C4-2B (cell line): Measurements from ENCODE around the gene OAS1.
A peak's percentile ranks its signal among the peaks of the same experiment; 100 is the strongest.

Experiments used
- H3K27ac ChIP-seq: fragments of 450-650 bp; 2 replicates; pipeline ENCODE4 v1.5.1; 2017
- ZFX ChIP-seq: fragments of 450-650 bp; IDR thresholded peaks from 2 replicates; pipeline ENCODE4 v1.6.1; 2017
- TF ChIP-seq, protein P1 (sequence below): fragments of 450-650 bp; conservative IDR thresholded peaks from 2 replicates; pipeline ENCODE4 v1.5.1; 2017; ENCODE audit warnings: mild to moderate bottlenecking

Gene OAS1

DNA sequence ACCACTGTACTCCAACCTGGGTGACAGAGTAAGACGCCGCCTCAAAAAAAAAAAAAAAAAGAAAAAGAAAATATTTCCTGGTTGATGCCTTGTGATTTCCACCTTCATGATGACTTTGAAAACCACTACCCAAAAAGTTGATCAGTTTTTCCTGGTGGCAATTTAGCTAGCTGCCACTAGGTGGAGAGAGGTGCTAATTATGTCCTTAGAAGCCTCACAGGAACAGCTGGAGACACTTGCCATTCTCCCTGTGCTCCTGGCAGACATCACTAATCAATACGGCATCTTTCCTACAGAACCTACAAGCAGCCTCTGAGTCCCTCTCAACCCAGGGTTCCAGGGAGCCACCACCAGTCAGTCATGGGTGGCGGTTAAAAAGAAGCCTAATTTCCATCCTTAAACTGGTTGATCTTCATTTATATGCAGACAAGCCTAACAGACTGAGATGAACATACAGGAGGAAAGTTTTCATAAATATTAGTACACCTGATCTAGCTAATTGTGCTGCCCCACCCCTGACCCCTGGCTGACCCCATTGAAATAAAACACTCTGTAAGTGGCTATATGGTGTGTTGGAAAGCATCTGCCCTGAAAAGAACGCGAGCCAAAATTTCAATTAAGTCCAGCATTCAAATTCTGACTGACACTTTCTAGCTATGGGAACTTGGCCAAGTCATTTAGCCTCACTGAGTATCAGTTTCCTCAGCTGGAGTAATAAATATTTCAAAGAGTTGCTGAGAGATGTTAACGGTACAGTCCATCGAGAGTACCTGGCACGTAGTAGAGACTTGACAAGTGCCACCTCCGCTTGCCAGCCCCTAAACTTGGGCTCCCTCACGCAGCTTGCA lies 6.2 kb upstream of the OAS1 start:
- H3K27ac ChIP-seq = no peak overlapping the region
- TF ChIP-seq, protein P1, sequence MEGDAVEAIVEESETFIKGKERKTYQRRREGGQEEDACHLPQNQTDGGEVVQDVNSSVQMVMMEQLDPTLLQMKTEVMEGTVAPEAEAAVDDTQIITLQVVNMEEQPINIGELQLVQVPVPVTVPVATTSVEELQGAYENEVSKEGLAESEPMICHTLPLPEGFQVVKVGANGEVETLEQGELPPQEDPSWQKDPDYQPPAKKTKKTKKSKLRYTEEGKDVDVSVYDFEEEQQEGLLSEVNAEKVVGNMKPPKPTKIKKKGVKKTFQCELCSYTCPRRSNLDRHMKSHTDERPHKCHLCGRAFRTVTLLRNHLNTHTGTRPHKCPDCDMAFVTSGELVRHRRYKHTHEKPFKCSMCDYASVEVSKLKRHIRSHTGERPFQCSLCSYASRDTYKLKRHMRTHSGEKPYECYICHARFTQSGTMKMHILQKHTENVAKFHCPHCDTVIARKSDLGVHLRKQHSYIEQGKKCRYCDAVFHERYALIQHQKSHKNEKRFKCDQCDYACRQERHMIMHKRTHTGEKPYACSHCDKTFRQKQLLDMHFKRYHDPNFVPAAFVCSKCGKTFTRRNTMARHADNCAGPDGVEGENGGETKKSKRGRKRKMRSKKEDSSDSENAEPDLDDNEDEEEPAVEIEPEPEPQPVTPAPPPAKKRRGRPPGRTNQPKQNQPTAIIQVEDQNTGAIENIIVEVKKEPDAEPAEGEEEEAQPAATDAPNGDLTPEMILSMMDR = peak; percentile 82
- no peak for TF ChIP-seq ZFX

DNA sequence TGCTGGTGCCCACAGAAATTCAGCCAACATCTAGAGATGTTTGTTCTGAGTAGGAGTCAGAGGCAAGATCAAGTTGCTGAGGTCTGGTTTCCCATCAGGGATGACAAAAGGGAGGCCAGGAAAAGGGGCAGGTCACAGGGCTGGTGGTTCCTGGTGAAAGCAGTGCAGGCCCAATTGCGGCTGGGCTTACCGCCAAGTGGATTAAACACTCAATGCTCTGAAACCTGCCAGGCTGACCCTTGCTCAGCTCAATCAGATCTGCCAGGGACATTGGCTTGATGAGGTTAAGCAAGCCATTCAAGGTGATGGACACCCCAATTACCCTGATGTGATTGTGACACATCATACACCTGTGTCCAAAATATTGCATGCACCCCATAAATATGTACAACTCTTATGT lies 5.5 kb upstream of the OAS1 start:
- TF ChIP-seq ZFX = no peak
- TF ChIP-seq, protein P1 = no peak
- H3K27ac ChIP-seq = no peak overlapping the region

DNA sequence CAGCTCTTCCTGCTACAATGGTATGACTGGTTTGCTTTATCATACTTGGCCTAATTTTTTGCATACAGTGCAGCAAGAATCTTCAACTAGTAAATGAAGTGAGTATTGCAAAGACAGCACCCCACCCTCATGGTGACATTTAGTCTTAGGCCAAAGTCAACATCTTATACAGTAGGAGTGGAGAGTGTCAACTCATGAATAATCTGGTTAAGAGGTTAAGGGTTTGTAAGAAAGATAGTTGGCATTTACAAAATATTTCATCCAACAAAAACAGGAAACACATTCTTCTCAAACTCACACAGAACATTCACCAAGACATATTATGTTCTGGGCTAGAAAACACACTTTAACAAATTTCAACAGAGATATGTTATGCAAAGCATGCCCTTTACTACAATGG lies 2.2 kb upstream of the OAS1 start:
- TF ChIP-seq, protein P1 = no peak
- no peak for TF ChIP-seq ZFX
- no peak overlapping the region for H3K27ac ChIP-seq

DNA sequence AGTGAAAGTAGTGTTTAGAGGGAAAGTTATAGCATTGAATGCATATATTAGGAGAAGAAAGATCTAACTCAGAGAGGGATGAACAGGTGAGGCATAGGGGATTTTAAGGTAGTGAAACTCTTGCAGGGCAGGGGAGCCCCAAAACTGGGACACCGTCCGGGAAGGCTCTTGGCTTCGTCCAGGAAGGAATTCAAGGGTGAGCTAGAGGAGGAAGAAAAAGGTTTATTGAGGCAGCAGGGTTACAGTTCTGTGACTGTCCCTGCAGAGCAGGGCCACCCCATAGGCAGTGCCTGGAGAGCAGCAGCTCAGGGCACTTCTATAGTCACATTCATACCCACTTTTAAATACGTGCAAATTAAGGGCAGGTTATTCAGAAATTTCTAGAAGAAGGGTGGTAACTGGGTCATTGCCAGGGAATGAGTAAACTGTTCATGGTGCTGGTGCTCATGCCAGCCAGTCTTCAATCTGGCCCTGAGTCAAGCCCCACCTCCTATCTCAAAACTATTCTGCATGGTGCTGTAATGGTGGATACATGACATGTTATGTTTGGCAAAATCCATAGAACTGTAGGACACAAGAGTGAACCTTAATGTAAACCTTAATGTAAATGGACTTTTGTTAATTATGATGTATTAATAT lies 1.2 kb upstream of the OAS1 start:
- no peak for TF ChIP-seq ZFX
- TF ChIP-seq, protein P1 = no peak
- no peak overlapping the region for H3K27ac ChIP-seq

DNA sequence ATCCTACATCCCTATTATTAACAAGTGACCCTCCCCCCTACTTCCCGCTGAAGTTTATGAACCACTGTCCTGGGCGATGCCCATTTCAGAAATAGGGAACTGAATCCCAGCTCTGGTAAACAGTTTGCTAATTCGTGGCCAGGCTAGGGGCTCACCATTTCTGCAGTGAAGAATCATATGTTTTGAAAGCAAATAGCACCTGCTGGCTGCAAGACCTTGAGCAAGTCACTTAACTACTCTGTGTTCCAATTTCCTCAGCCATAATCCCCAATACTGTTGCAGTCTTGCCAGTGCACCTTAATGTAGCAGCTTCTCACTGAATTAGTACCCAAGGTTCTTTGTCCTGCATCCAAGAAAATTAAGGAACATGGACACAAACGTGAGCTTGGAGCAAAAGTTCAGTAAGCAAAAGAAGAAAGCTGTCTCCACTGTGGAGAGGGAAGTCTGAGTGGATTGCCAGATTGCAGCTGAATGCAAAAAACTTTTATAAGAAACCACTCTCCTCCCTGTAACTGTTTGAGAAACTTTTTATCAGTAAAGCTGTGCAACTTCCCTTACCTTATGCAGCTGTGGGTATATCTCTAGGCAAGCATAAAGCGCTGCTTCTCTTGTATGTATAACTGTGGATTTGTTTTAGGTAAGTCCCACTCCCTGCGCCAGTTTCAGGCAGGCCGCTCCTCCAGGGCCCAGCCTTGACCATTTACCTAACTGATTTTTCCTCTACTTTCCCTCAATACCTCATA lies 824 bp downstream of the OAS1 start:
- TF ChIP-seq, protein P1 = no peak
- TF ChIP-seq ZFX = no peak
- H3K27ac ChIP-seq = no peak overlapping the region; the same call in 1 of the 2 replicates

DNA sequence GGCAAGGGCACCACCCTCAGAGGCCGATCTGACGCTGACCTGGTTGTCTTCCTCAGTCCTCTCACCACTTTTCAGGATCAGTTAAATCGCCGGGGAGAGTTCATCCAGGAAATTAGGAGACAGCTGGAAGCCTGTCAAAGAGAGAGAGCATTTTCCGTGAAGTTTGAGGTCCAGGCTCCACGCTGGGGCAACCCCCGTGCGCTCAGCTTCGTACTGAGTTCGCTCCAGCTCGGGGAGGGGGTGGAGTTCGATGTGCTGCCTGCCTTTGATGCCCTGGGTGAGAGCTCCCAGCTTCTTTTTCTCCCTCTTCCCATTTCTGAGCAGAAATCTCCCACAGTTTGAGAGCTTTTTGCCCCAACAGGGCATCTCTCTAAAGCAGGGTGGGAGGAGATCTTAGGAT lies 1.8 kb downstream of the OAS1 start:
- TF ChIP-seq, protein P1 = no peak
- TF ChIP-seq ZFX = no peak
- no peak overlapping the region for H3K27ac ChIP-seq

DNA sequence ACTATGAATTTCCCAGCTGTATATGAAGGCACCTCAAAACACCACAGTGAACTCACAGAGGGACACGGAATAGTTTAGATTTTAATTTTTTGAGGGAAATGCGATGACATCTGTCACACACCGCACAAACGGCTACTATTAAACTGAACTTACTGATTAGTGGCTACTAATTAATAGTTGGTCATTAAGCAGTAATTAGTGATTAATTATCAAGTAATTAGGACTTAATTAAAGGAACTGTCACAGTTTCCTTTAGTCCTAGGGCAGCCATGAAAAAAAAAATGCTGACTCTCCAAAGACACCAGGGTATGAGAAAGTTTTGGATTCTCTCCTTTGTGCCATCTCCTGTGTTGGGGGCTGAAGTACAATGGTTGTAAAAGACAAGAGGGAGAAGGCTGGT lies 2.9 kb downstream of the OAS1 start:
- no peak overlapping the region for H3K27ac ChIP-seq
- no peak for TF ChIP-seq ZFX
- TF ChIP-seq, protein P1 = no peak
